Lung (tissue), 12 donors: ENCODE measurements around the gene PLXDC1. TPM values are rescaled to one million over a fixed set of nuclear protein-coding genes. Genes with fewer than 3 reads are reported as not detected.
A peak's percentile ranks its signal among the peaks of the same experiment; 100 is the strongest.

ENCODE experiments used
- ATAC-seq: fragments of 200-7000 bp; cut with Tn5 transposase; one replicate; pipeline ENCODE4 v1.9.1; 2020; ENCODE audit warnings: moderate number of reproducible peaks; ENCODE audit not compliant: insufficient read depth, low FRiP score
- DNase-seq, 3 donors: peaks; one replicate each; pipeline ENCODE4 v3.0.0-alpha.2; 2013 to 2017
- H3K27ac ChIP-seq, 2 donors: one replicate each; pipeline ENCODE4 v1.5.1; 2013; ENCODE audit warnings: mild to moderate bottlenecking in 2 of 2, moderate library complexity in 2 of 2, control low read depth in 1 of 2, inconsistent platforms in 1 of 2, low read depth in 1 of 2, low read length in 1 of 2
- H3K27me3 ChIP-seq, 3 donors: one replicate each; pipeline ENCODE4 v1.5.1; 2013; ENCODE audit warnings: low read length in 2 of 3; ENCODE audit not compliant: control insufficient read depth in 3 of 3, insufficient read depth in 3 of 3
- H3K36me3 ChIP-seq, 4 donors: one replicate each; pipeline ENCODE4 v1.5.1; 2013; ENCODE audit warnings: low read length in 4 of 4, mild to moderate bottlenecking in 1 of 4, moderate library complexity in 1 of 4; ENCODE audit not compliant: control insufficient read depth in 4 of 4, insufficient read depth in 4 of 4
- H3K4me1 ChIP-seq, 5 donors: one replicate each; pipeline ENCODE4 v1.5.1; 2013; ENCODE audit warnings: low read length in 5 of 5, mild to moderate bottlenecking in 2 of 5, moderate library complexity in 1 of 5; ENCODE audit not compliant: control insufficient read depth in 5 of 5, insufficient read depth in 5 of 5
- H3K4me3 ChIP-seq: one replicate; pipeline ENCODE4 v1.5.1; 2013; ENCODE audit warnings: mild to moderate bottlenecking, control low read depth, moderate library complexity
- H3K9ac ChIP-seq, 2 donors: one replicate each; pipeline ENCODE4 v1.5.1; 2013; ENCODE audit warnings: low read length in 2 of 2, control low read depth in 1 of 2; ENCODE audit not compliant: insufficient read depth in 1 of 2
- H3K9me3 ChIP-seq, 4 donors: one replicate each; pipeline ENCODE4 v1.5.1; 2013; ENCODE audit warnings: low read length in 3 of 4, mild to moderate bottlenecking in 1 of 4, moderate library complexity in 1 of 4; ENCODE audit not compliant: control insufficient read depth in 4 of 4, insufficient read depth in 3 of 4
- CTCF ChIP-seq: IDR thresholded peaks from 2 replicates; pipeline ENCODE4 v1.5.1; 2012; ENCODE audit warnings: mild to moderate bottlenecking; ENCODE audit errors: control extremely low read depth, extremely low read depth
- WGBS, 2 donors: extraction: QIAGEN DNeasy Blood & Tissue Kit; methylation state at CpG; one replicate each; pipeline ENCODE4 v1.1.7; 2013; 5-methylcytosine and 5-hydroxymethylcytosine counted together
- polyA plus RNA-seq, 2 donors: library from polyadenylated mRNA; stranded (reverse); fragments of 200-250 nt; gene quantifications; one replicate each; pipeline ENCODE4 v1.2.1, GENCODE V29; 2013
- total RNA-seq, 2 donors: library from RNA; depleted of rRNA in 1 of 2; stranded (reverse); fragments of >200 nt in 1 of 2; gene quantifications; one replicate each; pipeline ENCODE4 v1.2.1, GENCODE V29; 2014 to 2021
- donor health status: control.
- donor health status: control.
- donor health status: Bipolar disorder and iron deficiency.
- donor health status: healthy.
- donor health status: DM: yes; HTN: yes; CAD: no.

The PLXDC1 gene
- total and polyA plus RNA-seq, 4 donors = 1.7 to 7.3 (median 5.4) TPM

DNA sequence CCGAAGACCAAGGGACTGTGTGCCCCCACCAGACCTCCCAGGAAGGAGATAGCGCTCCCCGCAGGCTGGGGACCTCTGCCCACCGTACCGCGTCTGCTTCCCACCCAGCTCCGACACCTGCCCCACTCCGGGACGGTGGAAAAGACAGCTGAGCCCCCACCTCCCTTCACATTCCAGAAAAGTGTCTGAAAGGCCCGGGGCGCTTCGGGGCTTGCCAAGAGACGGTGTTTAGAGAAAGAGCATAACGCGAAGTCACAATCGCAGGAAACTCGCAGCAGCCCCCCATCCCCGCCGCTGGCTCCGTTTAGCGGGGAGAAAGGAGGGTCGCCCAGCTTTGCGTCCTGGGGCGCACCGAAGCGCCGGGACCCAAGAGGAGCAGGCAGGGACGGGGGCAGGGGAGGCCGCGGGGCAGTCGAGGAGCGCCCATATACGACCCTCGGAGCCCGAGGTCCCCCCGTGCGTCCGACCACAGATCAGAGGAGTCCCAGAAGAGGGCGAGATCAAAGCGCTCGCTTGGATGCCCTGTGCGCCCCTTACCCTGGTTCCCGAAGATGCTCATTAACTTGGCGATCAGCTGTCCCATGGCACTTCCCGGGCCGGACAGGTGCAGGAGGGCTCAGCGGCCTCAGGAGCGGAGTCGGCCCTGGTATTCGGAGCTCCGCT is 13.9 kb upstream of the PLXDC1 start:
- Histone ChIP-seq H3K9me3 (no peaks in the 10 kb centered on the region), H3K36me3 (no peaks in the 10 kb centered on the region), H3K27ac (no peak overlapping the region), H3K27me3 (peaks cover 0 to 19% (median 0%) of the 10 kb centered on the region in 3 donors), H3K4me3 (peak overlapping the region; percentile 35), H3K4me1 (peaks cover 0 to 29% (median 10%) of the 10 kb centered on the region in 5 donors), H3K9ac (no peak overlapping the region)
- ATAC-seq = no peak
- DNase-seq = peak in 1 of 3 donors; percentile 32
- no peak for TF ChIP-seq CTCF
- 8 to 15% methylated on average over 51 of the region's 51 CpGs for WGBS, 2 donors

DNA sequence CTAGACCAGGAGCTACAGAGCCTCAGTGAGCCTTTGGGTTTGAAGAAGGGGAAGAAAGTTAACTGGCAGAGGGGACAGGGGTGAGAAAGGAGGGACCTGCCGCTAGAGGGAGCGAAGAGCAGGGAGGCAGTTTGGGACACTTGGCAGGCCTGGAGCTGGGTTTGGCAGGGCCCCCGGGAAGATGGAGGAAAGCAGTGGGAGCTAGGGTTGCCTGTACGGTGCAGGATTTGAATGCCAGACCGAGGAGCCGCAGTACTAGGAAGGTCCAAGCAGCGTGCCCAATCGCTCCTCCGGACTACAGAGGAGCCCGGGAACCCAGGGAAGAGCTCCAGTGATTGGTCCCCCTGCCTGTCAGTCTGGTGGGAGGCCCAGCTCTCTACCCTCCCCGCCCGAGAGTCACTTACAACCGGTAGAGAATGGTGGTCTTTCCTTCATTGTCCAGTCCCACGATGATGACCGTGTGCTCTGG is 13.3 kb upstream of the PLXDC1 start:
- Histone ChIP-seq H3K27ac (no peak overlapping the region), H3K36me3 (no peaks in the 10 kb centered on the region), H3K4me3 (peak overlapping the region; percentile 35), H3K27me3 (peaks cover 0 to 19% (median 0%) of the 10 kb centered on the region in 3 donors), H3K9ac (no peak overlapping the region), H3K4me1 (peaks cover 0 to 29% (median 10%) of the 10 kb centered on the region in 5 donors), H3K9me3 (no peaks in the 10 kb centered on the region)
- 1% methylated on average over 15 of the region's 15 CpGs for WGBS, 2 donors
- TF ChIP-seq CTCF = peak; percentile 57
- ATAC-seq (peak; percentile 86), DNase-seq (peak; percentile 86 to 93 (median 87))

GRCh38 chr17:39161962-39162361 is 10.5 kb upstream of the PLXDC1 start:
- no peak overlapping the region for H3K4me3 ChIP-seq
- 79 to 83% methylated on average over 2 of the region's 2 CpGs for WGBS, 2 donors
- no peak overlapping the region for H3K9ac ChIP-seq
- ATAC-seq (no peak), DNase-seq (no peak)
- no peak overlapping the region for H3K27ac ChIP-seq
- H3K36me3 ChIP-seq = no peaks in the 10 kb centered on the region
- H3K4me1 ChIP-seq = peaks cover 0 to 20% (median 7%) of the 10 kb centered on the region in 5 donors
- H3K27me3 ChIP-seq = peaks cover 0 to 19% (median 0%) of the 10 kb centered on the region in 3 donors
- TF ChIP-seq CTCF = no peak
- no peaks in the 10 kb centered on the region for H3K9me3 ChIP-seq
